HPDE6-E6E7 (cell line): ENCODE data around the gene HMX3.
A peak's percentile ranks its signal among the peaks of the same experiment; 100 is the strongest.

Experiments used
- DNase-seq: peaks from one replicate; pipeline ENCODE4 v3.0.0; 2011; ENCODE audit warnings: missing footprints; ENCODE audit errors: extremely low spot score

Gene HMX3

GRCh38 chr10:123147635-123148413, 12.1 kb downstream of the HMX3 start, which contains the start of gene HMX2:
Gene HMX2, plus strand, starts transcription at chr10:123148136. Its CDS starts 243 bp downstream, at chr10:123148379.
- no peak for DNase-seq

DNA sequence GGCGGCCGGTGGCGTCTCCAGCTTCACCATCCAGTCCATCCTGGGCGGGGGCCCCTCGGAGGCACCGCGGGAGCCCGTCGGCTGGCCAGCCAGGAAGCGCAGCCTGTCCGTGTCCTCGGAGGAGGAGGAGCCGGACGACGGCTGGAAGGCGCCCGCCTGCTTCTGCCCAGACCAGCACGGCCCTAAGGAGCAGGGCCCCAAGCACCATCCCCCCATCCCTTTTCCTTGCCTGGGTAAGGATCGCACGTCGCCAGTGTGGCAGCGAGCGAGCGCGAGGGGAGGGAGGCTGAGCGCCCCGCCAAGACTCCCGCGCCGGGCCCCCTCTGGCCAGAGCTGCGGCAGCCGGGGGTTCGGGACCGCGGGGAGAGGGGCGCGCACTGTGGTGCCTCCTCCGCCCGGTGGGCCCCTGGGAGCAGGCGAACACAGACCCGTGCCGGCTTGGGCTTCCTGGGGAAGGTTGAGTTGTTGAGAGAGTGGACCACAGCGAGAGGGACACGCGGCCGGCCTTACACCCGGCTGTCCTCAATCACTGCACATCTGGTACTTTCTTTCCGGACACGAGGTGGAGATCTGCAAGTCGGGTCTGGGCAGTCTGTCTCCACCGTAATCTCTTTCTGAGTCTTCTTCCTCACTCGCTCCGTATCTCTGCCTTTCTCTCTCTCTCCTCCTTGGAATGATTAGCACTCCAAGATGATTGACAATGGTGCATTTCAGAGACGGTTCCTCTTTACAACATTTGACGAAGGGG, 12.8 kb downstream of the HMX3 start:
- no peak for DNase-seq

- no peak for DNase-seq
Measured at GRCh38 chr10:123149162-123149567, 13.4 kb downstream of the HMX3 start.

DNA sequence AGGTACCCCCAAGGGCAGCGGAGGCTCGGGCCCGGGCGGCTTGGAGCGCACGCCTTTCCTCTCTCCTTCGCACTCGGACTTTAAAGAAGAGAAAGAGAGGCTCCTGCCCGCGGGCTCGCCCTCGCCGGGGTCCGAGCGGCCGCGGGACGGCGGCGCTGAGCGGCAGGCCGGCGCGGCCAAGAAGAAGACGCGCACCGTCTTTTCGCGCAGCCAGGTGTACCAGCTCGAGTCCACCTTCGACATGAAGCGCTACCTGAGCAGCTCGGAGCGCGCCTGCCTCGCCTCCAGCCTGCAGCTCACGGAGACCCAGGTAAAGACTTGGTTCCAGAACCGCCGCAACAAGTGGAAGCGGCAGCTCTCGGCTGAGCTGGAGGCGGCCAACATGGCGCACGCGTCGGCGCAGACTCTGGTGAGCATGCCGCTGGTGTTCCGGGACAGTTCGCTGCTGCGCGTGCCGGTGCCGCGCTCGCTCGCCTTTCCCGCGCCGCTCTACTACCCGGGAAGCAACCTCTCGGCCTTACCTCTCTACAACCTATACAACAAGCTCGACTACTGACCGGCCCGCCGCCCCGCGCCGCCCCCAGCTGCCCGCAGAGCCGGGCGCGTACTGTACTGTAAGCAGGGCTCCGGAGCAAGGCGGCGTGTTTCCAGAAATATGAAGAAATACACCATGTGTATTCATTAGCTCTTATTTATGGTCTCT, 13.9 kb downstream of the HMX3 start:
- no peak for DNase-seq

DNA sequence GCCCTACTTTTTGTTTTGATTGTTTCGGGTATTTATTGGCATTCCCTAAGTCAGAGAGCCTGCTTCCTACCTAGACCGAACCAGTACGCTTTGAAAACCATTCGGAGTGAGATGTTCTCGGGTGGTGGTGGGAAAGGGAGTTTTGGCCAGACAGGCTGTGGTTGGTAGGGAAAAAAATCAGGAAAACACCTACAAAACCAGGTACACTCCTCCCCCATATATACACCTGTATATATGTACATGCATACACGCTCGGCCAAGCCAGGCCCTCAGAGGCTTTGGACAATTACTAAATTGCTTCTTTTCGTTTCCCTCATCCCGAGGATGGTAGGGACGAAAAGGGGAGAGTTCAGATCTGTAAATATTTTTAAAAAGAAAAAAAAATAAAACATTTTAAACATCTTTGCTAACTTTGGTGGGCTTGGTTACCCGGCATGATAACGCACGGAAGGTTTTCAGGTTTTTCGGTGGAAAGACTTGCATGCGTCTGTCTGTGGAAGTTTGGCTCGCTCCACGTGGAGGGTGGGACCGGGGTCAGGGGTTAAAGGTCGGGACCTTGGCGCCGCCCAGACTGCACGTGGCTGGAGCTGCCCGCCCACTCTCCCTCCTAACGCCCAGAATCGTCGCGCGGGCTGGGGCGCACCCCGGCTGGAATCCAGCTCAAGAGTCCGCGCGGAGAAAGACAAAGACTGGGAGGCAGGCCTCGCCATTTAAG, 14.7 kb downstream of the HMX3 start:
- DNase-seq = no peak

- DNase-seq = no peak
Measured at GRCh38 chr10:123150986-123151736, 15.4 kb downstream of the HMX3 start.

GRCh38 chr10:123151737-123152135, 16.0 kb downstream of the HMX3 start:
- DNase-seq = no peak

DNA sequence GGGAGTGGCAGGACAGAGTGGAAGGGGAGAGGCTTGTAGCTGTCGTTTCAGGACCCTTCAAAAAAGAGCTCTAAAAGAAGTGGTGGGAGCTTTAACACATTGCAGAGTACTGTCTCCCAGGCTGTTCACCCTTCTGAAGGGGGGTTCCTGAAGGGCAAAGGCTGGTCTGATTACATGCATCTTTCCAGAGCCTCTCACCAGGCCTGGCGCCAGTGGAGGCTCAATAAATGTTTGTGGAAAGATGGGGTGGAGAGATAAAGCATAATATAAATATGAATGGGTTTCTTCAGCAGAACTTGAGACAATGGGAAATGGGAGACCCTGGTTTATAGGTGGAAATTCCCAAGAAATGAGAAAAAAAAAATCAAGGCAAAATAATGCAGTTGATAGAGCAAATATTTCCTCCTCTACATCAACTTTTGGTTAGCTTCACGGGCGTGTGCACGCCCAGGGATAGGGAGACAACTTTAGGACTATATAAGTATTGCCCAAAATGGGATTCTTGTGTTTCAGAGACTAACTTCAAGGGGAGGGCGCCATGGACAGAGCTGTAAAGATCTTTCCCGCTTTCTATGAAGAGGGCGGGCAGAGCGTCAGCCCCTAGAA, 17.8 kb downstream of the HMX3 start:
- DNase-seq = no peak

DNA sequence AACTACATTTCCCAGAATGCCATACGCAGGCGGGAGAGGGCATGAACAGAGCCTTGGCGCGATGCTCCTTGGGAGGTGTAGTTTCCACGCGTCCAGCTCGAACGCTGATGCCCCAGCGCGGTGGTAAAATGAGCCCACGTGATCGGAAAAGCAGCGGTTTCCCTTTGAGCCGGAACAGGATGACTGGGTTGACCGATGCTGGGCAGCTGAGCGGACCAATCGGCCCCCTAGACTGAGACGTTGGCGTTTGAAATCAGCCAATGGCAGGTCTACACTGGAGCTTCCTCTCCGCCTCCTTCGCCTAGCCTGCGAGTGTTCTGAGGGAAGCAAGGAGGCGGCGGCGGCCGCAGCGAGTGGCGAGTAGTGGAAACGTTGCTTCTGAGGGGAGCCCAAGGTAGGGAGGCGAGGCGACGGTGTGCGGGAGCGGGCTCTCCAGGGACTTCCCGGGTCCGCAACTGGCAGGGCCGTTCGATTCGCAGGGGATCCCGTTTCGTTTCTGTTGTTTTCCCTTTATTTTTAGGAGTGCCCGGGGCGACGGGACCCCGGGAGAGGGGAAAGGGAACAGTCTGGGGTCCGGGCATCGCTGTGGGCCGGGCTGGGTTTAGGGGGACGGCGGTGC, 18.4 kb downstream of the HMX3 start, which contains the start of gene BUB3:
Gene BUB3, plus strand, starts transcription at position 311 of the 619 bp plus-strand sequence. CDS start 516 bp downstream, outside the sequence.
- DNase-seq = peak; percentile 94

DNA sequence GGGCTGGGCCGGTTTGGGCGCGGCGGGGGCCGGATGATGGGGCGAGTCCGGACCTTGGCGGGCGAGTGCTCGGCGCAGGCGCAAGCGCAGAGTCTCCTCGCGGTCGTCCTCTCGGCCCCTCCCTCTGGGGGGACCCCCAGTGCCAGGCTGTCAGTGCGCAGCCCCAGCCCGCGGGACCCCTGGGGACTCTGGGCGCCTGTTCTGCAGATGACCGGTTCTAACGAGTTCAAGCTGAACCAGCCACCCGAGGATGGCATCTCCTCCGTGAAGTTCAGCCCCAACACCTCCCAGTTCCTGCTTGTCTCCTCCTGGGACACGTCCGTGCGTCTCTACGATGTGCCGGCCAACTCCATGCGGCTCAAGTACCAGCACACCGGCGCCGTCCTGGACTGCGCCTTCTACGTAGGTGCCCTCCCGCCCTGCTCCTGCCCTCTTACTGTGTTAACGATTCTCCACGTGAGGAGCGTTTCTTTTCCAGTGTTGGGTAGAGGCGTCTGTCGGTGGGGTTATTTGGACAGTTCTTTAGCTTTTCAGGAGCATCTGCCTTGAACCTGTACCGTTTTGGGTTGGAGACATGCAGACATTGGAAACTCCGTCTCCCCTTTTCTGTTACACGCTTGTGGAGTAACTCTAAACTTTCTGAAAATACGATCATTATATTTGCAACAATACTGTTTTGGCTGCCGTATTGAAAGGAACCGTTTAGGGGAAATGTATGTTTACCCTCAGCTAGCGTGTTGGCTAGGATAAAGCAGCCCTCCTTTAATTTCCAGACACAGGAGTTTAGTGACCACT, 19.1 kb downstream of the HMX3 start:
- no peak for DNase-seq

GRCh38 chr10:123156078-123156477, 20.3 kb downstream of the HMX3 start:
- no peak for DNase-seq

DNA sequence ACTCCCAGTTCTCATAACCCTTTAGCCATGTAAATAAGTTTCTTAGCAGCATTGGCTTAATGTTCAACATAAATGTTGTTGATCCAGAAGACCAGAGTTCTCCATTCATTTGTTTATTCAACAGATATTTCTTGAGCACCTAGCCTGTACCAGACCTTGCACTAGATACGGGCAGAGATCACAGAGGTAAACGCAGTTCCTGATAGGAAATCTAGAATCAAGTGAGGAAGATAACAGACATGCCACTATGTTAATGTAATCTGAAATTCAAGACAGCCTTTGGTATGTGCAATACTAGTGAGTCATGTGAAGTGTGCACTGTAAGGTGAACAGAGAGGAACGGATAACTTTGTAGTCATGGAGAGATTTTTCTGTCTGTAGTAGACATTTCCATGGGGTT, 21.4 kb downstream of the HMX3 start:
- DNase-seq = no peak

DNA sequence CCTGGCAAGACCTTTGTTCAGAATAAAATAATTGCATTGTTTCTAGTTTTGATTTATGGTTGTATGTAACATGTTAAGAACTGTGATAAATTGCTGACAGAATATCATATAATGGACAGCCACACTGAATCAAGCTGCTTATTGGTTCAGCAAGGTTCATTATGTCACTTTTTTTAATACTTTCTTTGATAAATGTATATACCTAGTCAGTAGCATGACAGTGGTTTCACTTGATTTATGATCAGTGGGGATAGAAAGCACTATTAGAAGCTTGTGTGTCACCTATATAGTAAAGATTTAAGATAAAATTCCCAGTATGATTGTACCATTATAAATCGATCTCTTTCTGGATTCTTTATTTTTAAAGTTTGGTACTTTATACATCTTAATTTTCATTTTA, 22.9 kb downstream of the HMX3 start:
- no peak for DNase-seq

DNA sequence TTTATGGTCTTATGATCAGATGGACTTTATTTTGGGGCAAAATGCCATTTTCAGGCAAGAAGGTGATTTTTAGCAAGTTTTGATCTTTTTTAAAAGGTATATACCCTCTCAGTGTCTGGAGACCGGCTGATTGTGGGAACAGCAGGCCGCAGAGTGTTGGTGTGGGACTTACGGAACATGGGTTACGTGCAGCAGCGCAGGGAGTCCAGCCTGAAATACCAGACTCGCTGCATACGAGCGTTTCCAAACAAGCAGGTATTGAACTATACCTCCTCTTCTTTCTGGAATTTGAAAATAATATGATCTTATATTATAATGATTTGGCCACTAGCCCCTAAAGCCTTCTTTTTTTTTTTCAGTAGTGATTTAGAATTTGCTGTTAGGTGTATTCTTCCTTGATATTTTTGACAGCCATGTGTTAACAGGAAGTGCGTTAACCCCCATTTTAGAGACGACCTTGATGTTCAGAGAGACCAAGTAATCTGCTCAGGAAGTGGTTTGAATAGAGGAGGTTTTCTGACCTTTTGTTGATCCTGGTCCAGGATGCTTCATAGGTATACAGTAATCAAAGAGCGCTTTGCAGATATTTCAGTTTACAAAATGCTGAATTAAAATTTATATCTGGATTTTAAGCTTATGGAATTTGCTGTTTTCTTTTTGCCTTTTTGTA, 24.7 kb downstream of the HMX3 start:
- no peak for DNase-seq

- DNase-seq = no peak
Measured at GRCh38 chr10:123164319-123164718, 28.5 kb downstream of the HMX3 start.

- DNase-seq = no peak
Measured at GRCh38 chr10:123165445-123166072, 29.8 kb downstream of the HMX3 start.

DNA sequence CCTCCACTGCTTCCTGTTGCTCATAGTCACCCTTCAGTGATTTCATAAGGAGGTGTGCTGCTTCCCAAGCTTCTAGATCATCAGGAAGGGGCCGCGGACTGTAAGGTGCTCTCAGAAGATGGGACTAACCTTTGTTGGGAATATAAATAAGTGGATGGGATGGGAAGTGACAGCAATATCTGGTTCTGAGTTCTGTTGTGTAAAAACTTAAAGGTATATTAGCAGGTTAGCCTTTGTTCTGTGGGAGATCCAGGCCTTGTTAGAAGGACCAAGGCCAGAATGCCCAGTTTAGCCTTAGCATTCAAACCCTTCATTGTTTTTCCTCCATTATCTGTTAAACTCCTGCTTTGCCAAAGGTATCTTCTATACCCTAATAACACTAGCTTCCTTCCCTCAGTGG, 30.8 kb downstream of the HMX3 start:
- DNase-seq = no peak

- DNase-seq = no peak
Measured at GRCh38 chr10:123170961-123171360, 35.2 kb downstream of the HMX3 start.
